ENCODE data around the gene MAP2K2.

DNA sequence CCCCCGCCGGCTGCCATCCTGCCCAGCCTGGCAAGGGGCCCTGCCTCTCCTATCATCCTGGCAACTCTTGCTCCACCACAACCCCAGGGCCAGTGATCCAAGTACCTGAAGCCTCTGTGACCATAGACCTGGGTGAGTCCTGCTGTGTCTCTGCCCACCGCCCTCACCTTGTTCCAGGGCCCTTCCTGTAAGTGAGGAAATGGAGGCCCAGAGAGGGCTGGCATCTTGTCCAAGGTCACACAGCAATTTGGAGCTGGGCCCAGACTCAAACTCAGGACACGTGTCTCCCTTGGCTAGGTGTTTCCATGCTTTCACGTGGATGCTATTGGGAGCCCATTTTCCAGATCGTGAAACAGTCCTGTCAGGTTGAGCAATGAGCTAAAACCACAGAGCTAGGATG is 33.2 kb upstream of the MAP2K2 start:
- TF ChIP-seq, protein P1, sequence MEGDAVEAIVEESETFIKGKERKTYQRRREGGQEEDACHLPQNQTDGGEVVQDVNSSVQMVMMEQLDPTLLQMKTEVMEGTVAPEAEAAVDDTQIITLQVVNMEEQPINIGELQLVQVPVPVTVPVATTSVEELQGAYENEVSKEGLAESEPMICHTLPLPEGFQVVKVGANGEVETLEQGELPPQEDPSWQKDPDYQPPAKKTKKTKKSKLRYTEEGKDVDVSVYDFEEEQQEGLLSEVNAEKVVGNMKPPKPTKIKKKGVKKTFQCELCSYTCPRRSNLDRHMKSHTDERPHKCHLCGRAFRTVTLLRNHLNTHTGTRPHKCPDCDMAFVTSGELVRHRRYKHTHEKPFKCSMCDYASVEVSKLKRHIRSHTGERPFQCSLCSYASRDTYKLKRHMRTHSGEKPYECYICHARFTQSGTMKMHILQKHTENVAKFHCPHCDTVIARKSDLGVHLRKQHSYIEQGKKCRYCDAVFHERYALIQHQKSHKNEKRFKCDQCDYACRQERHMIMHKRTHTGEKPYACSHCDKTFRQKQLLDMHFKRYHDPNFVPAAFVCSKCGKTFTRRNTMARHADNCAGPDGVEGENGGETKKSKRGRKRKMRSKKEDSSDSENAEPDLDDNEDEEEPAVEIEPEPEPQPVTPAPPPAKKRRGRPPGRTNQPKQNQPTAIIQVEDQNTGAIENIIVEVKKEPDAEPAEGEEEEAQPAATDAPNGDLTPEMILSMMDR (IDR thresholded peaks at IDR 0.05; ENCODE audit: low read depth, low read length, missing input control) = no peak
- peak in 1 of 2 donors; percentile 27 for TF ChIP-seq RAD21 (IDR thresholded peaks at IDR 0.05)
- TF ChIP-seq, protein P2, sequence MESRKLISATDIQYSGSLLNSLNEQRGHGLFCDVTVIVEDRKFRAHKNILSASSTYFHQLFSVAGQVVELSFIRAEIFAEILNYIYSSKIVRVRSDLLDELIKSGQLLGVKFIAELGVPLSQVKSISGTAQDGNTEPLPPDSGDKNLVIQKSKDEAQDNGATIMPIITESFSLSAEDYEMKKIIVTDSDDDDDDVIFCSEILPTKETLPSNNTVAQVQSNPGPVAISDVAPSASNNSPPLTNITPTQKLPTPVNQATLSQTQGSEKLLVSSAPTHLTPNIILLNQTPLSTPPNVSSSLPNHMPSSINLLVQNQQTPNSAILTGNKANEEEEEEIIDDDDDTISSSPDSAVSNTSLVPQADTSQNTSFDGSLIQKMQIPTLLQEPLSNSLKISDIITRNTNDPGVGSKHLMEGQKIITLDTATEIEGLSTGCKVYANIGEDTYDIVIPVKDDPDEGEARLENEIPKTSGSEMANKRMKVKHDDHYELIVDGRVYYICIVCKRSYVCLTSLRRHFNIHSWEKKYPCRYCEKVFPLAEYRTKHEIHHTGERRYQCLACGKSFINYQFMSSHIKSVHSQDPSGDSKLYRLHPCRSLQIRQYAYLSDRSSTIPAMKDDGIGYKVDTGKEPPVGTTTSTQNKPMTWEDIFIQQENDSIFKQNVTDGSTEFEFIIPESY (IDR thresholded peaks at IDR 0.05) = no peak
- TF ChIP-seq NR2F2 (IDR thresholded peaks at IDR 0.05) = no peak
- TF ChIP-seq, protein P3, sequence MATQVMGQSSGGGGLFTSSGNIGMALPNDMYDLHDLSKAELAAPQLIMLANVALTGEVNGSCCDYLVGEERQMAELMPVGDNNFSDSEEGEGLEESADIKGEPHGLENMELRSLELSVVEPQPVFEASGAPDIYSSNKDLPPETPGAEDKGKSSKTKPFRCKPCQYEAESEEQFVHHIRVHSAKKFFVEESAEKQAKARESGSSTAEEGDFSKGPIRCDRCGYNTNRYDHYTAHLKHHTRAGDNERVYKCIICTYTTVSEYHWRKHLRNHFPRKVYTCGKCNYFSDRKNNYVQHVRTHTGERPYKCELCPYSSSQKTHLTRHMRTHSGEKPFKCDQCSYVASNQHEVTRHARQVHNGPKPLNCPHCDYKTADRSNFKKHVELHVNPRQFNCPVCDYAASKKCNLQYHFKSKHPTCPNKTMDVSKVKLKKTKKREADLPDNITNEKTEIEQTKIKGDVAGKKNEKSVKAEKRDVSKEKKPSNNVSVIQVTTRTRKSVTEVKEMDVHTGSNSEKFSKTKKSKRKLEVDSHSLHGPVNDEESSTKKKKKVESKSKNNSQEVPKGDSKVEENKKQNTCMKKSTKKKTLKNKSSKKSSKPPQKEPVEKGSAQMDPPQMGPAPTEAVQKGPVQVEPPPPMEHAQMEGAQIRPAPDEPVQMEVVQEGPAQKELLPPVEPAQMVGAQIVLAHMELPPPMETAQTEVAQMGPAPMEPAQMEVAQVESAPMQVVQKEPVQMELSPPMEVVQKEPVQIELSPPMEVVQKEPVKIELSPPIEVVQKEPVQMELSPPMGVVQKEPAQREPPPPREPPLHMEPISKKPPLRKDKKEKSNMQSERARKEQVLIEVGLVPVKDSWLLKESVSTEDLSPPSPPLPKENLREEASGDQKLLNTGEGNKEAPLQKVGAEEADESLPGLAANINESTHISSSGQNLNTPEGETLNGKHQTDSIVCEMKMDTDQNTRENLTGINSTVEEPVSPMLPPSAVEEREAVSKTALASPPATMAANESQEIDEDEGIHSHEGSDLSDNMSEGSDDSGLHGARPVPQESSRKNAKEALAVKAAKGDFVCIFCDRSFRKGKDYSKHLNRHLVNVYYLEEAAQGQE (IDR thresholded peaks at IDR 0.05) = no peak
- TF ChIP-seq, protein P4, sequence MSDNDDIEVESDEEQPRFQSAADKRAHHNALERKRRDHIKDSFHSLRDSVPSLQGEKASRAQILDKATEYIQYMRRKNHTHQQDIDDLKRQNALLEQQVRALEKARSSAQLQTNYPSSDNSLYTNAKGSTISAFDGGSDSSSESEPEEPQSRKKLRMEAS (IDR thresholded peaks at IDR 0.05) = peak; percentile 72
- TF ChIP-seq, protein P5, sequence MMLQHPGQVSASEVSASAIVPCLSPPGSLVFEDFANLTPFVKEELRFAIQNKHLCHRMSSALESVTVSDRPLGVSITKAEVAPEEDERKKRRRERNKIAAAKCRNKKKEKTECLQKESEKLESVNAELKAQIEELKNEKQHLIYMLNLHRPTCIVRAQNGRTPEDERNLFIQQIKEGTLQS (IDR thresholded peaks at IDR 0.05) = no peak
- TF ChIP-seq SP1 (IDR thresholded peaks at IDR 0.05) = peak; percentile 41

Measured in liver (tissue), 3 donors.